Measurements from ENCODE around the gene CDK16.

The CDK16 gene

DNA sequence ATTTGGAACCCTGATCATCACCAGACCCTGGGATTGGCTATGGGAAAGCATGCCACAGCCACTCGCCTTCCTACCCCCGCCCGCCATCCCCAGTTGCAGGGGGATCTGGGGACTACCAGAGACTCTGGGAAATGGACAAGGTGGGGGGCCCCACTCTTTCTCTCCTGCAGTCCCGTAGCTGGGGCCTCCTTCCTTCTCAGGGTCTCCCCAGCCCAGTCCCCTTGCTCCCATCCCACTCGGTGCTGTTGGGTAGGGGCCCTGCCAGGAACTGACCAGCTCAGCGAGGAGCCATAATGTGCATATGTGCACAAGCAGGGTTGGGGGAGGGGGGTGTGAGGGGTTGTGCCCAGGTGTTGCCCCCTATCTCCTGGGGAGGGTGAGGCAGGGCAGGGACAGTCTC lies 10.9 kb downstream of the CDK16 start:
- DNase-seq (ENCODE audit: low spot score), result no peak
- in situ Hi-C loops (cut with MboI; ENCODE audit: low sequenced_read_pairs, unreplicated experiment), result no loop called here
- TF ChIP-seq, protein P1, sequence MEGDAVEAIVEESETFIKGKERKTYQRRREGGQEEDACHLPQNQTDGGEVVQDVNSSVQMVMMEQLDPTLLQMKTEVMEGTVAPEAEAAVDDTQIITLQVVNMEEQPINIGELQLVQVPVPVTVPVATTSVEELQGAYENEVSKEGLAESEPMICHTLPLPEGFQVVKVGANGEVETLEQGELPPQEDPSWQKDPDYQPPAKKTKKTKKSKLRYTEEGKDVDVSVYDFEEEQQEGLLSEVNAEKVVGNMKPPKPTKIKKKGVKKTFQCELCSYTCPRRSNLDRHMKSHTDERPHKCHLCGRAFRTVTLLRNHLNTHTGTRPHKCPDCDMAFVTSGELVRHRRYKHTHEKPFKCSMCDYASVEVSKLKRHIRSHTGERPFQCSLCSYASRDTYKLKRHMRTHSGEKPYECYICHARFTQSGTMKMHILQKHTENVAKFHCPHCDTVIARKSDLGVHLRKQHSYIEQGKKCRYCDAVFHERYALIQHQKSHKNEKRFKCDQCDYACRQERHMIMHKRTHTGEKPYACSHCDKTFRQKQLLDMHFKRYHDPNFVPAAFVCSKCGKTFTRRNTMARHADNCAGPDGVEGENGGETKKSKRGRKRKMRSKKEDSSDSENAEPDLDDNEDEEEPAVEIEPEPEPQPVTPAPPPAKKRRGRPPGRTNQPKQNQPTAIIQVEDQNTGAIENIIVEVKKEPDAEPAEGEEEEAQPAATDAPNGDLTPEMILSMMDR (IDR thresholded peaks at IDR 0.05; ENCODE audit: borderline replicate concordance, control extremely low read depth, extremely low read depth, insufficient read depth, missing control alignments), result no peak

DNA sequence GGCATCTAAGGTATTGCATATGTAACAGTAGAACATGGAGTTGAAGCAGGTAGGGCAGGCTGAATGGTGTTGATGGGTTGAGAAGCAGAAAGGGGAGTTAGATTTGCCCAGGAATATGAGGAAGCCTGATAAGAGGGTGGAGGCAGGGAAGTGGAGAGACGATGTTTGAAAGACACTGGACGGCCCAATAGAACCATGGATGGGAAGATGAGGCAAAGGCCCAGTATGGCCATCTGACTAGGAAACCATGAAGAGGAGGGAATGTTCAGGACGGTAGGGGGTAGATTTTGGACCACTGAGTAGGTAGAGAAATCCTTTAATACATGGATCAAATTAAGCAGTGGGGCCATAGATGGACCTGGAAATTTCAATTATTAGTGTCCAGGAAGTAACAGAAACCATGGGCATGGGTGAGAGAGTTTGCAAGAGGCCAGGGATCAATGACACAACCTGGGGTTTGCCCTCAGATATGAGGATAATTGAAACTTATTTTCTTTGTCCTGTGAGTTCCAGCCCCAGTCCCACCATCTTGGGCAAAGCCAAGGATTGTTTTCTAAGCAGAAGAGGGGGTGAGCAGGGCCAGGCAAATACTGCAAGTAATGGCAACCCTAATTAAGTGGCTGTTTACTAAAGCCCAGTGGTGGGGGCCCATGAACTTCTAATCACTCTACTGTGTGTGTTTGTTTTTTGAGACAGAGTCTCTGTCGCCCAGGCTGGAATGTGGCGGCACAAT lies 11.8 kb downstream of the CDK16 start:
- no peak for DNase-seq (ENCODE audit: low spot score)
- TF ChIP-seq, protein P1 (IDR thresholded peaks at IDR 0.05; ENCODE audit: borderline replicate concordance, control extremely low read depth, extremely low read depth, insufficient read depth, missing control alignments), result no peak
- in situ Hi-C loops (cut with MboI; ENCODE audit: low sequenced_read_pairs, unreplicated experiment), result no loop called here

DNA sequence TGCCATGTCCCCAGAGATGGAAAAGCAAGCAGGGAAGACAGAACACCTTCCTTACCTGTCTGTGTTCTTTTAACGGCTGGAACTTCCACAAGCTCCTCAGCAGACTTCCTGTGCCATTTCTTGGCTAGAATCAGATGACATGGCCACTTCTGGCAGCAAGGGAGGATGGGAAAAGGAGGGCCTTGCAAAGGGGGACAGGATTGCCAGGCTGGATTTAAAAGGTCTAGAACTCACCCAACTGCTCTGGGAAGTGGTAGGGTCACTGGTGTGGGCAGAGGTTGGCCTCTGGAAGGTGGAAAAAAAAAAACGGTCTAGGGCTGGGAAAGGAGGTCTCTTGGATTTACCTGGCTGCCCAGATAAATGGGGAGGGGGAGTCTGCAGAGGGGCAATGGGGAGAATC lies 12.7 kb downstream of the CDK16 start:
- no peak for DNase-seq (ENCODE audit: low spot score)
- in situ Hi-C loops (cut with MboI; ENCODE audit: low sequenced_read_pairs, unreplicated experiment), result no loop called here
- TF ChIP-seq, protein P1 (IDR thresholded peaks at IDR 0.05; ENCODE audit: borderline replicate concordance, control extremely low read depth, extremely low read depth, insufficient read depth, missing control alignments), result no peak

DNA sequence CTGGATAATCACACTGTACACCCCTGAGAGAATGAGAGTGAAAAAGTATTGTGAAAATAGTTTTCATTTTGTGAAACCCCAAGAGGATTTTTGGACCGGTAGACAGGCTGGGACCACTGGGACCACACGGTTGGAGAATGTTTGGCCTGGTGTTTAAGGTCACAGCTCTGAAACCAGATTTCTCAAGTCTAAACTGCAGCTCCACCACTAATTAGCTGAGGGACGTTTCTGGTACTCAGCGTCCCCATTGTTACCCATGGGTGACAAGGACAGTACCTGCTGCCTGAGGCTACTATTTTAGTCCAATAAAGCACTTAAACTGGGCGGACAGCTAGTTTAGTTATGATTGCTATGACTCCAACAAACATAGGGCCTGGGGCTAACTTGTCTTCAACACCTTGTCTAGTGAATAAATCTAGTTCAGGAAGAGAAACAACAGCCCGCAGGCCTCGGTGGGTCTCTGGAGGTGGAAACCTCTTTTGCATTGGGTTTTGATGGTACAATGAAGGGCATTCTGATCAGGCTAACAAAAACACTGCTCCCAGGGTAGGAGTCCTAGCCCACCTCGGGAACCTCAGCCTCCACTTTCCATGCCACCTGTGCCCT lies 13.8 kb downstream of the CDK16 start:
- TF ChIP-seq, protein P1 (IDR thresholded peaks at IDR 0.05; ENCODE audit: borderline replicate concordance, control extremely low read depth, extremely low read depth, insufficient read depth, missing control alignments), result no peak
- no peak for DNase-seq (ENCODE audit: low spot score)
- in situ Hi-C loops (cut with MboI; ENCODE audit: low sequenced_read_pairs, unreplicated experiment), result no loop called here

DNA sequence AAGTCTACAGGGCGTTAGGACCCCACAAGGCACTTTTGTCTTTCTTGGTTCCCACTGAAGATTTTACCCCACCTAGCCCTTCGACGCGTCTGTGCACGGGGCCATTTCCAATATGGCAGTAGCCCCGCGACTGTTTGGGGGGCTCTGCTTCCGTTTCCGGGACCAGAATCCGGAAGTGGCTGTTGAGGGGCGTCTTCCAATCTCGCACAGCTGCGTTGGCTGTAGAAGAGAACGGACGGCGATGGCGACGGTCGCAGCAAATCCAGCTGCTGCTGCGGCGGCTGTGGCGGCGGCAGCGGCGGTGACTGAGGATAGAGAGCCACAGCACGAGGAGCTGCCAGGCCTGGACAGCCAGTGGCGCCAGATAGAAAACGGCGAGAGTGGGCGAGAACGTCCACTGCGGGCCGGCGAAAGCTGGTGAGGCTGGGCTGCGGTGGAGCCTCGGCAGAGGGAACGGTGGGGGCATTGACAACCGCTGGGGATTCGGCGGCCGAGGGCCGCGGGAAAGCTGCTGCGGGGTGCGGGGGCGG lies 14.4 kb downstream of the CDK16 start, which contains the start of gene USP11:
Gene USP11 (plus strand): TSS at position 207 of the 530 bp plus-strand sequence. CDS start 35 bp downstream, at position 242.
- DNase-seq (ENCODE audit: low spot score), result peak; percentile 62
- in situ Hi-C loops (cut with MboI; ENCODE audit: low sequenced_read_pairs, unreplicated experiment), result no loop called here
- TF ChIP-seq, protein P1 (IDR thresholded peaks at IDR 0.05; ENCODE audit: borderline replicate concordance, control extremely low read depth, extremely low read depth, insufficient read depth, missing control alignments), result no peak

DNA sequence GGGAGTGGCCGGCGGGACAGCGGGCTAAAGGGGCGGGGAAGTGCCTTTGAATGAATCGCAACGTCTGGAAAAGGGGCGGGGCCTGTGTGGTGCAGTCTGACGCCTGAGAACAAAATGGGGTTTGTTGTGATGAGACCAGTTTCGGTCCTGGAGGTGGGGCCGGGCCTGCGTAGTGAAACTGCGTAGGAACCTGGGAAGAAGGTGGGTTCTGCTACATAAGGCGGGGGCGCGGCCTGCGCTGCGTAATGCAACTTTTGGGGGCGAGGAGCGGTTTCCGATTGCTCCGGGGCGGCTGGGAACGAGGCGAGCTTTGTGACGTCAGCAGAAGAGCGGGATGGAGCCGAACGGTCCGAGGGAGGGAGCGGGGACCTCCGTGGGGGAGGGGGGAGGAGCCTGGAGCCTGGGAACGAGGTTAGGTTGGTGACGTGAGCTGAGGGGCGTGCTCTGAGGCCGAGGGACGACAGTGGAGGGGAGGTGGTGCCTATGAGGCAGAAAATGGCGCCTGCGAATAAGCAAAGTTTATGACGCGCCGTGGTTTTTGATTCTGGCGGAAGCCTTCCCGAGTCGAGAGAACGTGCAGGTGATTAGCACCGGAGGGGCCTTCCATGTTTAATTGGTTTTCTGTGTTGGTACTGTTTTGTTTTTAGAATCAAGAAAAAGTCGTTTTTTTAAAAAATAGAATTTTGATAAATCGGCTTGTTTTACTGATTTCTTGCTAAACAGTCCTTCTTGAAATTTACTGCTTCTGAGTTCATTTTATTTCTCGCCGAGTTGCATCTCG lies 15.0 kb downstream of the CDK16 start:
- DNase-seq (ENCODE audit: low spot score), result peak; percentile 87
- TF ChIP-seq, protein P1 (IDR thresholded peaks at IDR 0.05; ENCODE audit: borderline replicate concordance, control extremely low read depth, extremely low read depth, insufficient read depth, missing control alignments), result no peak
- in situ Hi-C loops (cut with MboI; ENCODE audit: low sequenced_read_pairs, unreplicated experiment), result no loop called here

All from GM13976 (cell line).